GM23248 (cell line): Measurements from ENCODE around the gene SLAIN2. TPM values are rescaled to one million over a fixed set of nuclear protein-coding genes. Genes with fewer than 3 reads are reported as not detected.

ENCODE experiments used
- DNase-seq: peaks from one replicate; pipeline ENCODE4 v3.0.0-alpha.2; 2015
- H2AFZ ChIP-seq: fragments of 200-600 bp; sonication (generic); 2 replicates; pipeline ENCODE4 v1.6.1; 2016; ENCODE audit warnings: antibody characterized with exemption
- H3F3A ChIP-seq: fragments of 200-600 bp; sonication (generic); 2 replicates; pipeline ENCODE4 v1.6.1; 2016; ENCODE audit warnings: mild to moderate bottlenecking, antibody characterized with exemption, mixed run types; ENCODE audit not compliant: insufficient read depth
- H3K27ac ChIP-seq: fragments of 200-600 bp; sonication (generic); 2 replicates; pipeline ENCODE4 v1.5.1; 2016; ENCODE audit warnings: mild to moderate bottlenecking
- H3K27me3 ChIP-seq: fragments of 200-600 bp; sonication (generic); replicated peaks from 2 replicates; pipeline ENCODE4 v1.6.1; 2016; ENCODE audit warnings: mild to moderate bottlenecking; ENCODE audit not compliant: insufficient read depth
- H3K36me3 ChIP-seq: fragments of 200-600 bp; sonication (generic); 2 replicates; pipeline ENCODE4 v1.6.1; 2016; ENCODE audit warnings: low read depth, mild to moderate bottlenecking
- H3K4me1 ChIP-seq: fragments of 200-600 bp; sonication (generic); 2 replicates; pipeline ENCODE4 v1.6.1; 2016; ENCODE audit warnings: mild to moderate bottlenecking; ENCODE audit not compliant: insufficient read depth
- H3K4me2 ChIP-seq: fragments of 200-600 bp; sonication (generic); one replicate; pipeline ENCODE4 v1.6.1; 2016; ENCODE audit warnings: mild to moderate bottlenecking; ENCODE audit not compliant: unreplicated experiment
- H3K4me3 ChIP-seq: fragments of 200-600 bp; sonication (generic); 2 replicates; pipeline ENCODE4 v1.5.1; 2016; ENCODE audit warnings: mild to moderate bottlenecking
- H3K79me2 ChIP-seq: fragments of 200-600 bp; sonication (generic); 2 replicates; pipeline ENCODE4 v1.6.1; 2016; ENCODE audit warnings: mild to moderate bottlenecking; ENCODE audit not compliant: insufficient read depth
- H3K9ac ChIP-seq: fragments of 200-600 bp; sonication (generic); 2 replicates; pipeline ENCODE4 v1.6.1; 2016; ENCODE audit warnings: mild to moderate bottlenecking
- H3K9me2 ChIP-seq: fragments of 200-600 bp; sonication (generic); 2 replicates; pipeline ENCODE4 v1.6.1; 2016; ENCODE audit warnings: mixed run types, mild to moderate bottlenecking, moderate library complexity; ENCODE audit not compliant: insufficient read depth
- H3K9me3 ChIP-seq: fragments of 200-600 bp; sonication (generic); one replicate; pipeline ENCODE4 v1.6.1; 2017; ENCODE audit warnings: low read depth
- H4K20me1 ChIP-seq: fragments of 200-600 bp; sonication (generic); 2 replicates; pipeline ENCODE4 v1.6.0; 2016; ENCODE audit not compliant: insufficient read depth
- EZH2 ChIP-seq: fragments of 200-600 bp; sonication (generic); IDR thresholded peaks from 2 replicates; pipeline ENCODE4 v1.6.1; 2018; ENCODE audit warnings: antibody characterized with exemption, mild to moderate bottlenecking; ENCODE audit not compliant: insufficient read depth, poor library complexity, severe bottlenecking
- EZH2phosphoT487 ChIP-seq: fragments of 200-600 bp; sonication (generic); IDR thresholded peaks from 2 replicates; pipeline ENCODE4 v1.6.1; 2018; ENCODE audit warnings: antibody characterized with exemption, moderate library complexity, mild to moderate bottlenecking, low read depth; ENCODE audit not compliant: insufficient read depth
- WGBS, 2 experiments: methylation state at CpG; one replicate each; pipeline ENCODE4 v1.1.6; 2015 to 2017; ENCODE audit warnings: low lambda C conversion rate in 2 of 2, low coverage in 1 of 2; ENCODE audit errors: missing lambda C conversion rate in 2 of 2; 5-methylcytosine and 5-hydroxymethylcytosine counted together
- in situ Hi-C: fragments of 300-500 bp; cut with MboI; formaldehyde crosslinking; loops from 2 replicates; pipeline ENCODE4 v1.15.0; 2020
- polyA plus RNA-seq: library from polyadenylated mRNA; unstranded; fragments of >200 nt; fragmentation: Nextera tagmentation; extraction: Ambion mirVana; gene quantifications from 2 replicates; pipeline ENCODE4 v1.2.1, GENCODE V29; 2016
- total RNA-seq: library from RNA; depleted of rRNA; stranded (reverse); fragments of >200 nt; shearing (Covaris generic); gene quantifications from 2 replicates; pipeline ENCODE4 v1.2.3, GENCODE V29; 2014

The SLAIN2 gene
- total and polyA plus RNA-seq, 2 experiments from 2014 or later: 41.9 to 60.4 TPM

DNA sequence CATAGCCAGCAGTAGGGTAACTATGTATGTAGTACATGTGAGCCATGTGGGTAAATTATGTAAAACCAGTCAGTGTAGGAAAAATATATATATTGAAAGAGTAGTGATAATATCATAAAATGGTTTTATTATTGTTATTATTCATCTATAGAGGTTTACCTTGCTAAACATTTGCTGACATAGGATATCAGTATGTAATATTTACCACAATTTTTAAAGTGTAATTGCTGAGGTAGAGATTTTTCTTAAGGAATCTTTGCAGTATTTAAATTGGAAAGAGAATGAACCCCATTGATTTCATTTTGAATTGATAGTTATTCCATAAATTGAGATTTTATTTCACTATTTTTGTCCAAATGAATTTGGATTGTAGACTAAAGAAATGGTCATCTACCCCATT is 27.1 kb downstream of the SLAIN2 start:
- Histone ChIP-seq H3K9ac (no peak overlapping the region), H3K79me2 (peaks cover 90% of the 10 kb centered on the region), H4K20me1 (no peaks in the 10 kb centered on the region; the same call in 1 of the 2 replicates), H3K9me3 (no peaks in the 10 kb centered on the region), H2AFZ (no peak overlapping the region), H3F3A (no peaks in the 10 kb centered on the region), H3K9me2 (no peaks in the 10 kb centered on the region), H3K36me3 (no peaks in the 10 kb centered on the region), H3K4me2 (no peak overlapping the region), H3K27me3 (no peaks in the 10 kb centered on the region), H3K27ac (no peak overlapping the region), H3K4me1 (peaks cover 12% of the 10 kb centered on the region), H3K4me3 (no peak overlapping the region)
- in situ Hi-C loops: no loop called here
- TF ChIP-seq EZH2phosphoT487: no peak
- no peak for TF ChIP-seq EZH2
- DNase-seq: no peak

DNA sequence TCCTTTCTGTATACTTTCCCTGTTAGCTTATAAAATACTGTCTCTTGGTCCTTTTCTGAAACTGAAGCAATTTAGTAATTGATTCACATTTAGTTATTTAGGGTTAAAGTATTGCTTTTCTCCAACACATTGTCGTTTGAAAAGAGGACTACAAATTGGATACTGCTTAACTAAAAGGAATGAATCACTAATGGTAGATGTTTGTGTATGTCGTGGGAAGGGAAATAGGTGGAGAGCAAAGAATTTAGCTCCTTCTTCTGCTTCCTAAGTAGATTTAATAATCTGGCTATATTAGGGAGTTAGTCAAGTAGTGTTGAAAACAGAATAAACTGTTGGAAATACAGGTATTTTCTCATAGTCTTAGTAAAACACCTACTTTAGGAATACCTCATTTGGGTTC is 27.9 kb downstream of the SLAIN2 start:
- WGBS, 2 experiments: 16 to 27% methylated on average over 2 of the region's 2 CpGs
- peak; percentile 42 for DNase-seq
- Histone ChIP-seq H3K4me3 (no peak overlapping the region), H3K36me3 (no peaks in the 10 kb centered on the region), H3K9me2 (no peaks in the 10 kb centered on the region), H3K27me3 (no peaks in the 10 kb centered on the region), H3F3A (no peaks in the 10 kb centered on the region), H3K27ac (no peak overlapping the region), H3K9ac (no peak overlapping the region), H3K4me1 (peaks cover 12% of the 10 kb centered on the region), H2AFZ (no peak overlapping the region), H3K79me2 (peaks cover 98% of the 10 kb centered on the region), H3K4me2 (no peak overlapping the region), H3K9me3 (no peaks in the 10 kb centered on the region), H4K20me1 (no peaks in the 10 kb centered on the region; the same call in 1 of the 2 replicates)
- no peak for TF ChIP-seq EZH2
- no peak for TF ChIP-seq EZH2phosphoT487
- in situ Hi-C loops: no loop called here

DNA sequence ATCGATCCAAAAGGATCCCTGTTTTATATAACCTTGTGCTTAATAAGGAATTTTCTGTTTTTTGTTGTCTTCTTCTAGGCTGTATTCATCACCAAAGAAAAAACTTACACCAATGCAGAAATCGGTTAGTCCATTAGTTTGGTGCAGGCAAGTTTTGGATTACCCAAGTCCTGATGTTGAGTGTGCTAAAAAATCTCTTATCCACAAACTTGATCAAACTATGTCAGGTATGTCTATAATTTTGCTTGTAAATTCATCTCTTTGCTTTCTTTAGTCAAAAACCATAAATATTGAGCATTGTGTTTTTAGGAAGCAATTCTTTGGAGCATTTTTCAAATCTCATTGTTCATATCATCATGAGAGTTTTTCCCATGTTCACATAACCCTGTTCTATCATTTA is 28.4 kb downstream of the SLAIN2 start:
- TF ChIP-seq EZH2phosphoT487 (no peak), EZH2 (no peak)
- H3K9me2 ChIP-seq: no peaks in the 10 kb centered on the region
- no peak overlapping the region for H2AFZ ChIP-seq
- H4K20me1 ChIP-seq: no peaks in the 10 kb centered on the region; the same call in 1 of the 2 replicates
- H3K9ac ChIP-seq: no peak overlapping the region
- H3K9me3 ChIP-seq: no peaks in the 10 kb centered on the region
- no peaks in the 10 kb centered on the region for H3K27me3 ChIP-seq
- H3K4me3 ChIP-seq: no peak overlapping the region
- no peaks in the 10 kb centered on the region for H3F3A ChIP-seq
- H3K4me1 ChIP-seq: peaks cover 12% of the 10 kb centered on the region
- peaks cover 100% of the 10 kb centered on the region for H3K79me2 ChIP-seq
- no peak overlapping the region for H3K4me2 ChIP-seq
- DNase-seq: no peak
- WGBS, 2 experiments: 76 to 83% methylated on average over 2 of the region's 2 CpGs
- H3K27ac ChIP-seq: no peak overlapping the region
- H3K36me3 ChIP-seq: no peaks in the 10 kb centered on the region
- in situ Hi-C loops: no loop called here

DNA sequence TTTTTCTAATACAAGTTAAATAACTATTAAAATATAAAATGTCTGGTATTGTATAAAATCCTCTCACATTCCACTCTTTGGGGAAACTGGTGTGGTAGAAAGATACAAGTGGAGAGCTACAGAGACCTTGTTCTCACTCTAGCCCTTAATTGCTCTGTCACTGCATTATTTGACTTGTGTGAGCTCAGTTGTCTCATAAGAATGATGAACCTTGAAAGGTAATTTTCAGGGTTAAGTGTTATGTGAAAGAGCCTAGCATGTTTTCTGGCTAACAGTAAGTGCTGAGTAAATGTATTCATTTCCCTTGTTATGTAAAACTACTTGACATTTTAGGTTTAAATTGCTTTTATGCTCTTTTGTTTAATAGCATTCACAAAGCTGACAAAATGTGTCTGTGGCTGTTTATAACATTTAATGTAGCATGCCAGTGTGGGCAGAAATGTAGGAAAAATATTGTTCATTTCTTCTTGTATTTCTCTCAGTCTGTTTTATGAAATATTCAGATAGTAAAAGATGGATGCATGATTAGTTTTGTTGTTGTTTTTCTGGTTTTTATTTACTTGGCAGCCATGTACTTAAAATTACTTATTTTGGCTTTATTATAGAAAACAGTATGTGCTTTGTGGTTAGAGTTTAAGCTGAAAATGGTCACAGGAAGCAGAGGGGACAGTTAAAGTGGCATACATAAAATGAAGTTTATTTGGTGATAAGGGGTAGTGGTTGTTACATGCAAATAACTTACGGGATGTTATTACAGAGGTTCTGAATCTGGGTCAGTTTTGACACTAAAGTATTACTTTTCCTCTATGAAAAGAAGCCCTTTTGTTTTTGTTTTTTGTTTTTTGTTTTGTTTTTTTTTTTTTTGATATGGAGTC is 29.2 kb downstream of the SLAIN2 start:
- Histone ChIP-seq H3K4me1 (peaks cover 15% of the 10 kb centered on the region), H3K9me3 (no peaks in the 10 kb centered on the region), H3K9me2 (no peaks in the 10 kb centered on the region), H3K4me3 (no peak overlapping the region), H2AFZ (no peak overlapping the region), H3K4me2 (no peak overlapping the region), H4K20me1 (no peaks in the 10 kb centered on the region; the same call in 1 of the 2 replicates), H3K36me3 (no peaks in the 10 kb centered on the region), H3K9ac (no peak overlapping the region), H3F3A (peaks cover 3% of the 10 kb centered on the region), H3K79me2 (peaks cover 98% of the 10 kb centered on the region), H3K27me3 (no peaks in the 10 kb centered on the region), H3K27ac (no peak overlapping the region)
- in situ Hi-C loops: no loop called here
- no peak for TF ChIP-seq EZH2
- no peak for TF ChIP-seq EZH2phosphoT487
- WGBS, 2 experiments: 94% methylated on average over 1 of the region's 1 CpG
- DNase-seq: no peak
